Smooth muscle cell (in vitro differentiated cells): ENCODE data around the gene DNAH14. TPM values are rescaled to one million over a fixed set of nuclear protein-coding genes. Genes with fewer than 3 reads are reported as not detected.

Experiments used
- DNase-seq: peaks from one replicate; lab custom pipeline; 2025; ENCODE audit not compliant: unreplicated experiment; lab: John Stamatoyannopoulos, UW
- H2AFZ ChIP-seq: fragments of 200-600 bp; sonication (generic); 2 replicates; pipeline ENCODE4 v1.6.0; 2016; ENCODE audit warnings: antibody characterized with exemption, low read depth, mild to moderate bottlenecking
- H3F3A ChIP-seq: fragments of 200-600 bp; sonication (generic); 2 replicates; pipeline ENCODE4 v1.6.0; 2017; ENCODE audit warnings: antibody characterized with exemption, low read depth
- H3K27ac ChIP-seq: fragments of 200-600 bp; sonication (generic); 2 replicates; pipeline ENCODE4 v1.5.1; 2016; ENCODE audit warnings: low read depth, mild to moderate bottlenecking
- H3K27me3 ChIP-seq: fragments of 200-600 bp; sonication (generic); 2 replicates; pipeline ENCODE4 v1.6.1; 2016; ENCODE audit warnings: low read depth, mild to moderate bottlenecking
- H3K36me3 ChIP-seq: fragments of 200-600 bp; sonication (generic); 2 replicates; pipeline ENCODE4 v1.5.1; 2016; ENCODE audit warnings: low read depth
- H3K4me1 ChIP-seq: fragments of 200-600 bp; sonication (generic); 2 replicates; pipeline ENCODE4 v1.5.1; 2016; ENCODE audit warnings: low read depth
- H3K4me2 ChIP-seq: fragments of 200-600 bp; sonication (generic); 2 replicates; pipeline ENCODE4 v1.6.0; 2016; ENCODE audit warnings: mild to moderate bottlenecking
- H3K4me3 ChIP-seq: fragments of 200-600 bp; sonication (generic); 2 replicates; pipeline ENCODE4 v1.5.1; 2016; ENCODE audit warnings: mild to moderate bottlenecking
- H3K79me2 ChIP-seq: fragments of 200-600 bp; sonication (generic); 2 replicates; pipeline ENCODE4 v1.6.0; 2016; ENCODE audit warnings: low read depth, mild to moderate bottlenecking
- H3K9ac ChIP-seq: fragments of 200-600 bp; sonication (generic); 2 replicates; pipeline ENCODE4 v1.6.0; 2016; ENCODE audit warnings: low read depth
- H3K9me3 ChIP-seq: fragments of 200-600 bp; sonication (generic); replicated peaks from 2 replicates; pipeline ENCODE4 v1.5.1; 2016; ENCODE audit warnings: low read depth
- H4K20me1 ChIP-seq: fragments of 200-600 bp; sonication (generic); 2 replicates; pipeline ENCODE4 v1.6.0; 2016; ENCODE audit warnings: low read depth
- WGBS: methylation state at CpG from one replicate; pipeline ENCODE4 v1.1.7; 2016; ENCODE audit warnings: low lambda C conversion rate; 5-methylcytosine and 5-hydroxymethylcytosine counted together
- polyA plus RNA-seq: library from polyadenylated mRNA; unstranded; fragments of >200 nt; fragmentation: Nextera tagmentation; extraction: Ambion mirVana; gene quantifications from 2 replicates; pipeline ENCODE4 v1.2.1, GENCODE V29; 2016
- total RNA-seq: library from RNA; depleted of rRNA; stranded (reverse); fragments of >200 nt; gene quantifications from 2 replicates; pipeline ENCODE4 v1.2.3, GENCODE V29; 2014
- TF ChIP-seq, protein P1 (sequence below): fragments of 200-600 bp; sonication (generic); IDR thresholded peaks from 2 replicates; pipeline ENCODE4 v1.5.1; 2017; ENCODE audit warnings: borderline replicate concordance, mild to moderate bottlenecking, antibody characterized with exemption; ENCODE audit not compliant: insufficient read depth, poor library complexity, severe bottlenecking

Gene DNAH14
- total and polyA plus RNA-seq, 2 experiments from 2014 or later = 9.4 to 44.0 TPM

DNA sequence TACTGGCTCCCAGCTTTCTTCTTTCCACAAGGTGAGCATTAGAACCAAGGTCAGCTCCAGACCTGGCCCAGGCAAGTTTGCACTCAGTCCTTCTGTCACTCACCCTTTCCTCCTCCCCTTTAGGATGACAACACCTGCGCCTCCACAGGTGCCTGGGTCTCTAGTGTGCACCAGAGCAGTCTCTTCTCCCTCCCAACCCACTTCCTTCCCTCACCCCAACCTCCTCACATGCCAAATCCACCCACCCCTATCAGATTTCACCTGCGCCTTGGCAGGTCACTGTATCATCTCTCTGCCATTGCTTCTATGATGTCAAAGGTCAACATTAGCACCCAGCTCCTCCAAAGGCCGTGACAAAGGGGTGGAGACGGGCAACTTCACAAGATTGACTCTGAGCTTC is 460.4 kb downstream of the DNAH14 start:
- Histone ChIP-seq H2AFZ (no peak overlapping the region), H3K36me3 (no peaks in the 10 kb centered on the region), H3K79me2 (no peaks in the 10 kb centered on the region), H3K4me2 (no peak overlapping the region), H3K4me3 (no peak overlapping the region), H3K9me3 (no peaks in the 10 kb centered on the region), H3F3A (peaks cover 7% of the 10 kb centered on the region), H3K9ac (no peak overlapping the region), H3K27me3 (no peaks in the 10 kb centered on the region), H3K4me1 (no peaks in the 10 kb centered on the region), H4K20me1 (no peaks in the 10 kb centered on the region), H3K27ac (no peak overlapping the region)
- 95% methylated on average over 4 of the region's 4 CpGs for WGBS
- DNase-seq = no peak
- TF ChIP-seq, protein P1, sequence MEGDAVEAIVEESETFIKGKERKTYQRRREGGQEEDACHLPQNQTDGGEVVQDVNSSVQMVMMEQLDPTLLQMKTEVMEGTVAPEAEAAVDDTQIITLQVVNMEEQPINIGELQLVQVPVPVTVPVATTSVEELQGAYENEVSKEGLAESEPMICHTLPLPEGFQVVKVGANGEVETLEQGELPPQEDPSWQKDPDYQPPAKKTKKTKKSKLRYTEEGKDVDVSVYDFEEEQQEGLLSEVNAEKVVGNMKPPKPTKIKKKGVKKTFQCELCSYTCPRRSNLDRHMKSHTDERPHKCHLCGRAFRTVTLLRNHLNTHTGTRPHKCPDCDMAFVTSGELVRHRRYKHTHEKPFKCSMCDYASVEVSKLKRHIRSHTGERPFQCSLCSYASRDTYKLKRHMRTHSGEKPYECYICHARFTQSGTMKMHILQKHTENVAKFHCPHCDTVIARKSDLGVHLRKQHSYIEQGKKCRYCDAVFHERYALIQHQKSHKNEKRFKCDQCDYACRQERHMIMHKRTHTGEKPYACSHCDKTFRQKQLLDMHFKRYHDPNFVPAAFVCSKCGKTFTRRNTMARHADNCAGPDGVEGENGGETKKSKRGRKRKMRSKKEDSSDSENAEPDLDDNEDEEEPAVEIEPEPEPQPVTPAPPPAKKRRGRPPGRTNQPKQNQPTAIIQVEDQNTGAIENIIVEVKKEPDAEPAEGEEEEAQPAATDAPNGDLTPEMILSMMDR = no peak

DNA sequence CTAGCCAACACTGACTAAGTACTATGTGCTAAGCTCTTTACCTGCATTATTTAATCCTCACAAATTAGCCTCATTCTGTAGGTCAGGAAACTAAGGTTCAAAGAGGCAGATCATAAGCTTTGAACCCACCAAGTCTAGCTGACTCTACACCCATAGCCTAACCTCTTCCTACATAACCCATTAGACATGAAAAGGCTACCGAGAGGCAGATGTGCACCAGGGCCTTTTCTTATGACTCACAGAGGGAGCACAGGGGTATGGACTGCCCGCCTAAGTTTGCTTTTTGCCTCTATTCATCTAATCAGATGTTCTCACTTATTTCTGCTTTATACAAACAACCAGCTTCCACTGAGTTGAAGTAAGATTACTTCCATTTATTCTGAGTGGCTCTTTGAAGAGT is 466.9 kb downstream of the DNAH14 start:
- no peak overlapping the region for H3K4me2 ChIP-seq
- no peaks in the 10 kb centered on the region for H3K4me1 ChIP-seq
- TF ChIP-seq, protein P1 = no peak
- no peak overlapping the region for H3K27ac ChIP-seq
- no peaks in the 10 kb centered on the region for H3K27me3 ChIP-seq
- no peak for DNase-seq
- no peaks in the 10 kb centered on the region for H3K79me2 ChIP-seq
- no peak overlapping the region for H3K4me3 ChIP-seq
- 71% methylated on average over 2 of the region's 2 CpGs for WGBS
- no peaks in the 10 kb centered on the region for H4K20me1 ChIP-seq
- H2AFZ ChIP-seq = no peak overlapping the region
- no peaks in the 10 kb centered on the region for H3K36me3 ChIP-seq
- no peak overlapping the region for H3K9ac ChIP-seq
- H3K9me3 ChIP-seq = no peaks in the 10 kb centered on the region
- no peaks in the 10 kb centered on the region for H3F3A ChIP-seq

GRCh38 chr1:225400968-225401367 is 471.5 kb downstream of the DNAH14 start:
- WGBS = 98% methylated on average over 5 of the region's 5 CpGs
- no peak overlapping the region for H3K4me2 ChIP-seq
- no peaks in the 10 kb centered on the region for H3K36me3 ChIP-seq
- TF ChIP-seq, protein P1 = no peak
- no peaks in the 10 kb centered on the region for H3K4me1 ChIP-seq
- H2AFZ ChIP-seq = no peak overlapping the region
- no peak overlapping the region for H3K9ac ChIP-seq
- no peak overlapping the region for H3K27ac ChIP-seq
- peaks cover 5% of the 10 kb centered on the region for H4K20me1 ChIP-seq
- H3K4me3 ChIP-seq = no peak overlapping the region
- H3K79me2 ChIP-seq = no peaks in the 10 kb centered on the region
- no peak for DNase-seq
- no peaks in the 10 kb centered on the region for H3K27me3 ChIP-seq
- no peaks in the 10 kb centered on the region for H3F3A ChIP-seq
- H3K9me3 ChIP-seq = no peaks in the 10 kb centered on the region

GRCh38 chr1:225406976-225407725 is 477.7 kb downstream of the DNAH14 start:
- Histone ChIP-seq H4K20me1 (peaks cover 48% of the 10 kb centered on the region), H3K9me3 (no peaks in the 10 kb centered on the region), H3K4me3 (no peak overlapping the region), H3K27ac (no peak overlapping the region), H3K79me2 (no peaks in the 10 kb centered on the region), H3K36me3 (no peaks in the 10 kb centered on the region), H3F3A (no peaks in the 10 kb centered on the region), H2AFZ (no peak overlapping the region), H3K9ac (no peak overlapping the region), H3K4me1 (peaks cover 6% of the 10 kb centered on the region), H3K4me2 (no peak overlapping the region), H3K27me3 (no peaks in the 10 kb centered on the region)
- DNase-seq = no peak
- TF ChIP-seq, protein P1 = no peak
- 98% methylated on average over 8 of the region's 8 CpGs for WGBS
